SU-DHL-6 (cell line): ENCODE data around the gene RASGRF1.

Experiments used
- H2AFZ ChIP-seq: fragments of 200-600 bp; sonication (generic); 2 replicates; pipeline ENCODE4 v1.6.1; 2014; ENCODE audit warnings: low read depth, mild to moderate bottlenecking, moderate library complexity, mixed read lengths, antibody characterized with exemption, low read length; ENCODE audit not compliant: severe bottlenecking
- H3F3A ChIP-seq: fragments of 200-600 bp; shearing (Covaris generic); 2 replicates; pipeline ENCODE4 v1.6.0; 2016; ENCODE audit warnings: antibody characterized with exemption, mild to moderate bottlenecking; ENCODE audit not compliant: insufficient read depth
- H3K27ac ChIP-seq: fragments of 200-600 bp; sonication (generic); 2 replicates; pipeline ENCODE4 v1.5.1; 2016; ENCODE audit warnings: low read depth, mild to moderate bottlenecking, low read length, moderate library complexity, mixed read lengths
- H3K27me3 ChIP-seq: fragments of 200-600 bp; sonication (generic), shearing (Covaris generic); 2 replicates; pipeline ENCODE4 v1.6.0; 2014; ENCODE audit warnings: mild to moderate bottlenecking, low read length
- H3K36me3 ChIP-seq: fragments of 200-600 bp; sonication (generic); 2 replicates; pipeline ENCODE4 v1.6.1; 2014; ENCODE audit warnings: mild to moderate bottlenecking, low read length, mixed read lengths
- H3K4me2 ChIP-seq: fragments of 300-600, 200-600 bp; shearing (Covaris generic), sonication (generic); 2 replicates; pipeline ENCODE4 v1.6.0; 2014; ENCODE audit warnings: low read length, low read depth, mild to moderate bottlenecking; ENCODE audit not compliant: poor library complexity, severe bottlenecking
- H3K4me3 ChIP-seq: fragments of 200-600 bp; sonication (generic); 2 replicates; pipeline ENCODE4 v1.5.1; 2014; ENCODE audit warnings: antibody characterized with exemption, low read length, mild to moderate bottlenecking, mixed read lengths; ENCODE audit not compliant: insufficient read depth, poor library complexity, severe bottlenecking
- H3K79me2 ChIP-seq: fragments of 200-600 bp; sonication (generic); 2 replicates; pipeline ENCODE4 v1.6.1; 2014; ENCODE audit warnings: mild to moderate bottlenecking, low read length, moderate library complexity; ENCODE audit not compliant: insufficient read depth
- H3K9ac ChIP-seq: fragments of 200-600 bp; sonication (generic); 2 replicates; pipeline ENCODE4 v1.7.0; 2014; ENCODE audit warnings: mild to moderate bottlenecking, low read length
- H3K9me2 ChIP-seq: fragments of 200-600 bp; sonication (generic); replicated peaks from 2 replicates; pipeline ENCODE4 v1.6.1; 2014; ENCODE audit warnings: low read length; ENCODE audit not compliant: insufficient read depth
- H3K9me3 ChIP-seq: fragments of 200-600 bp; sonication (generic); 2 replicates; pipeline ENCODE4 v1.6.1; 2014; ENCODE audit warnings: low read length, mixed read lengths; ENCODE audit not compliant: insufficient read depth
- H4K20me1 ChIP-seq: fragments of 200-600 bp; sonication (generic); 2 replicates; pipeline ENCODE4 v1.6.1; 2014; ENCODE audit warnings: low read depth, mild to moderate bottlenecking, antibody characterized with exemption, low read length, moderate library complexity, mixed read lengths
- CTCF ChIP-seq: fragments of 200-600 bp; sonication (generic); IDR thresholded peaks from one replicate; pipeline ENCODE4 v1.5.1; 2017; ENCODE audit warnings: antibody characterized with exemption, mild to moderate bottlenecking, low read length, moderate library complexity; ENCODE audit not compliant: insufficient read depth, poor library complexity, severe bottlenecking
- EZH2phosphoT487 ChIP-seq: fragments of 200-600 bp; sonication (generic), shearing (Covaris generic); conservative IDR thresholded peaks from 2 replicates; pipeline ENCODE4 v1.6.1; 2018; ENCODE audit warnings: mild to moderate bottlenecking, antibody characterized with exemption, low read length, moderate library complexity, mixed read lengths

The RASGRF1 gene

GRCh38 chr15:78938658-78939488 is 151.7 kb downstream of the RASGRF1 start:
- Histone ChIP-seq H2AFZ (peak overlapping the region; percentile 66), H4K20me1 (no peaks in the 10 kb centered on the region), H3K4me3 (peak overlapping the region; percentile 44), H3K9me3 (no peaks in the 10 kb centered on the region), H3K79me2 (peaks cover 18% of the 10 kb centered on the region; the same call in 1 of the 2 replicates), H3K9ac (peak overlapping the region; percentile 50), H3K36me3 (no peaks in the 10 kb centered on the region), H3F3A (peaks cover 35% of the 10 kb centered on the region), H3K27me3 (no peaks in the 10 kb centered on the region), H3K4me2 (peak overlapping the region; percentile 80), H3K9me2 (no peaks in the 10 kb centered on the region), H3K27ac (peak overlapping the region; percentile 93)
- TF ChIP-seq CTCF (no peak), EZH2phosphoT487 (no peak)

GRCh38 chr15:78937132-78937739 is 153.3 kb downstream of the RASGRF1 start:
- Histone ChIP-seq H3K9me3 (no peaks in the 10 kb centered on the region), H3K27me3 (no peaks in the 10 kb centered on the region), H3K9ac (no peak overlapping the region), H3K27ac (peak overlapping the region; percentile 30; the same call in 1 of the 2 replicates), H2AFZ (no peak overlapping the region), H4K20me1 (no peaks in the 10 kb centered on the region), H3F3A (peaks cover 35% of the 10 kb centered on the region), H3K9me2 (no peaks in the 10 kb centered on the region), H3K79me2 (peaks cover 6% of the 10 kb centered on the region; the same call in 1 of the 2 replicates), H3K4me3 (no peak overlapping the region), H3K36me3 (no peaks in the 10 kb centered on the region), H3K4me2 (no peak overlapping the region)
- TF ChIP-seq CTCF (no peak), EZH2phosphoT487 (no peak)

GRCh38 chr15:78934655-78935023 is 155.9 kb downstream of the RASGRF1 start:
- H2AFZ ChIP-seq, result no peak overlapping the region
- H3K4me3 ChIP-seq, result no peak overlapping the region
- no peak overlapping the region for H3K4me2 ChIP-seq
- H3K9ac ChIP-seq, result no peak overlapping the region
- no peaks in the 10 kb centered on the region for H3K9me3 ChIP-seq
- no peaks in the 10 kb centered on the region for H3K9me2 ChIP-seq
- TF ChIP-seq CTCF, result no peak
- no peak for TF ChIP-seq EZH2phosphoT487
- H3K36me3 ChIP-seq, result no peaks in the 10 kb centered on the region
- H4K20me1 ChIP-seq, result no peaks in the 10 kb centered on the region
- no peaks in the 10 kb centered on the region for H3K79me2 ChIP-seq
- H3K27ac ChIP-seq, result no peak overlapping the region
- peaks cover 22% of the 10 kb centered on the region for H3F3A ChIP-seq
- no peaks in the 10 kb centered on the region for H3K27me3 ChIP-seq
